Choroid plexus epithelial cell (primary cell): Measurements from ENCODE around the gene RALB.

ENCODE experiments used
- DNase-seq: peaks from one replicate; pipeline ENCODE4 v3.0.0-alpha.2; 2010; ENCODE audit warnings: low read depth
- H3K4me3 ChIP-seq: 2 replicates; pipeline ENCODE4 v1.5.1; 2011; ENCODE audit warnings: low read depth, mild to moderate bottlenecking, control low read depth, low read length, moderate library complexity
- CTCF ChIP-seq: conservative IDR thresholded peaks from 2 replicates; pipeline ENCODE4 v1.5.1; 2011; ENCODE audit warnings: low read depth, mild to moderate bottlenecking, control low read depth, inconsistent platforms, low read length, moderate library complexity

Gene RALB

GRCh38 chr2:120208381-120209353 is 44.0 kb upstream of the RALB start:
- no peak for TF ChIP-seq CTCF
- no peak overlapping the region for H3K4me3 ChIP-seq
- DNase-seq: no peak

- H3K4me3 ChIP-seq: no peak overlapping the region
- DNase-seq: no peak
- no peak for TF ChIP-seq CTCF
Observed at GRCh38 chr2:120209427-120210269, 43.0 kb upstream of the RALB start.

- H3K4me3 ChIP-seq: no peak overlapping the region
- DNase-seq: no peak
- TF ChIP-seq CTCF: no peak
Observed at GRCh38 chr2:120210270-120210693, 42.4 kb upstream of the RALB start.

- H3K4me3 ChIP-seq: no peak overlapping the region
- DNase-seq: no peak
- no peak for TF ChIP-seq CTCF
Observed at GRCh38 chr2:120218181-120218580, 34.5 kb upstream of the RALB start.

- no peak for DNase-seq
- TF ChIP-seq CTCF: no peak
- H3K4me3 ChIP-seq: no peak overlapping the region
Observed at GRCh38 chr2:120219291-120219690, 33.4 kb upstream of the RALB start.

- no peak for TF ChIP-seq CTCF
- no peak for DNase-seq
- H3K4me3 ChIP-seq: no peak overlapping the region
Observed at GRCh38 chr2:120219766-120220165, 32.9 kb upstream of the RALB start.
